ENCODE measurements around the gene UBE2D4.

GRCh38 chr7:43925984-43926797 lies at the start of gene UBE2D4:
- no peak for TF ChIP-seq CTCF (IDR thresholded peaks at IDR 0.05; ENCODE audit: extremely low read depth in 1 of 2, insufficient read depth in 1 of 2, low read depth in 1 of 2, low read length in 2 of 2)
- no peak for TF ChIP-seq EZH2 (IDR thresholded peaks at IDR 0.05; ENCODE audit: borderline replicate concordance, low read depth, low read length, severe bottlenecking)
- TF ChIP-seq GATA2 (IDR thresholded peaks at IDR 0.05; ENCODE audit: insufficient read depth, insufficient read length, low read depth, low read length), result no peak
- TF ChIP-seq POLR2A (IDR thresholded peaks at IDR 0.05; ENCODE audit: low read depth, low read length), result peak; percentile 81

Data from endothelial cell of umbilical vein (primary cell).